Cardiac septum (tissue), 1 donor: ENCODE results near the gene PRDM15. TPM values are rescaled to one million over a fixed set of nuclear protein-coding genes. Genes with fewer than 3 reads are reported as not detected.

ENCODE experiments used
- total RNA-seq: library from RNA; stranded (reverse); fragmentation: NEBNext Ultra II Directional; extraction: Animal tissue kit (Norgen Biotek cat#: 25700); gene quantifications from one replicate; pipeline ENCODE4 v1.2.1, GENCODE V29; 2021
- donor health status: DM: no; HTN: no; CAD: no.

The PRDM15 gene
- total RNA-seq, 1 donor from 2014 or later = 3.5 TPM

Other genes starting within 250 kb of the PRDM15 start
- gene RIPK4, start 112.3 kb downstream of the PRDM15 start, total RNA-seq = 0.13 TPM
- gene C2CD2, start 74.7 kb upstream of the PRDM15 start, total RNA-seq = 7.7 TPM
- 7.8 TPM for gene ZBTB21, start 131.0 kb upstream of the PRDM15 start, total RNA-seq
- gene UMODL1, start 192.0 kb upstream of the PRDM15 start, total RNA-seq = not detected